Measurements from ENCODE around the gene PDLIM1.

The PDLIM1 gene

DNA sequence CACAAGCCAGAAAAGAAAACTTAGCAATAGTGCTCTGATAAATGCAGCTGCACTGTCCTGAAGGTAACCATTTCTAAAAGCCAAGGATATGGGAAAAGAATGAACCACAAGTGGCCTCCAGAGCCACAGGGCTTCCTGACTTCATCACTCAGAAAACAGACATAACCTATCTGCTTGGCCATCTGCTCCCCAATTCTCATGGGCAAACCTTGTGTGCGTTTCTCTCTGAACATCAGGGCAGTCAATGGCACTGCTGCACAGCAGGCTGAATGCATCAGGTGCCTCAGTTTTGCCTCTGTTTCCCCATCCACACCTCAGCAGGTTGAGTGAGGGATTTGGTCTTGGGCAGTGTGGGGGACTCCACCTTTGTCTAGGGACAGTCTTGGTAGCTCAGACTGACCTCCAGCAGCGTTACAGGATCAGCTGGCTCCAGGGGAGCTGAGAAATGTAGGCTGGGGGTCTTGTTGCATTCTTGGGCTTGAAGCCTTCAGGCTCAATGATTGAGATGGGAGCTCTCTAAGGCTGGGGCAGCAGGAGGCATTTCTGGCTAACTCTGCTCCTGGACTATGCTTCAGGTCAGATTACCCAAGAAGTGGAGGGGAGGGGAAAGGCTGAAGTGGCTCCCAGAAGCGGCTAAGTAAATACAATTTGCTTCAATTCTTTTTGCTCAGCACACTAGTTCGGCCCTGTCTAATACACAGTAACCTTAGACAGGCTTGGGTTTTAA, 23.6 kb upstream of the PDLIM1 start:
- TF ChIP-seq, protein P1, sequence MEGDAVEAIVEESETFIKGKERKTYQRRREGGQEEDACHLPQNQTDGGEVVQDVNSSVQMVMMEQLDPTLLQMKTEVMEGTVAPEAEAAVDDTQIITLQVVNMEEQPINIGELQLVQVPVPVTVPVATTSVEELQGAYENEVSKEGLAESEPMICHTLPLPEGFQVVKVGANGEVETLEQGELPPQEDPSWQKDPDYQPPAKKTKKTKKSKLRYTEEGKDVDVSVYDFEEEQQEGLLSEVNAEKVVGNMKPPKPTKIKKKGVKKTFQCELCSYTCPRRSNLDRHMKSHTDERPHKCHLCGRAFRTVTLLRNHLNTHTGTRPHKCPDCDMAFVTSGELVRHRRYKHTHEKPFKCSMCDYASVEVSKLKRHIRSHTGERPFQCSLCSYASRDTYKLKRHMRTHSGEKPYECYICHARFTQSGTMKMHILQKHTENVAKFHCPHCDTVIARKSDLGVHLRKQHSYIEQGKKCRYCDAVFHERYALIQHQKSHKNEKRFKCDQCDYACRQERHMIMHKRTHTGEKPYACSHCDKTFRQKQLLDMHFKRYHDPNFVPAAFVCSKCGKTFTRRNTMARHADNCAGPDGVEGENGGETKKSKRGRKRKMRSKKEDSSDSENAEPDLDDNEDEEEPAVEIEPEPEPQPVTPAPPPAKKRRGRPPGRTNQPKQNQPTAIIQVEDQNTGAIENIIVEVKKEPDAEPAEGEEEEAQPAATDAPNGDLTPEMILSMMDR (IDR thresholded peaks at IDR 0.05; ENCODE audit: low read depth, low read length), result no peak
- no peak overlapping the region for H3K4me3 ChIP-seq (ENCODE audit: low read depth, low read length)

GRCh38 chr10:95312986-95313495, 22.2 kb upstream of the PDLIM1 start:
- no peak overlapping the region for H3K4me3 ChIP-seq (ENCODE audit: low read depth, low read length)
- TF ChIP-seq, protein P1 (IDR thresholded peaks at IDR 0.05; ENCODE audit: low read depth, low read length), result no peak

GRCh38 chr10:95312257-95312656, 21.5 kb upstream of the PDLIM1 start:
- no peak overlapping the region for H3K4me3 ChIP-seq (ENCODE audit: low read depth, low read length)
- TF ChIP-seq, protein P1 (IDR thresholded peaks at IDR 0.05; ENCODE audit: low read depth, low read length), result no peak

DNA sequence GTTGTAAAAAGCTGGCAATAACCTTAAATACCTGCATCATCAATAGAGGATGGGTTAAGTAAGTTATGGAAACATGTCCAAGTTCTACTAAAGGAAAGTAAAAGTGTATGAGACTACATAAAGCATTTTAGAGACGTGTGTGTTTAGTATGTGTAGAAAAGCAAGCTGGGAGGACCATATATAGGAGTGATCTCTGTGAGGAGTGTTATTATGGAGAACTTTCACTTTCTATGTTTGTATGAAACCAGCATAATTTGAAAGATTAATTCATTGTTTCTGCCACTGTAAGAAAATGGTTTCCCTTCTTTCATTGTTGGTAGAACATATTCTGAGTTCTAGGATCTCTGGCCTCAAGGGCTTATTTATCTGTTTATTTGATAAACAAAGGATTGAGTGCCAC, 19.2 kb upstream of the PDLIM1 start:
- TF ChIP-seq, protein P1 (IDR thresholded peaks at IDR 0.05; ENCODE audit: low read depth, low read length), result no peak

GRCh38 chr10:95308389-95309302, 17.8 kb upstream of the PDLIM1 start:
- TF ChIP-seq, protein P1 (IDR thresholded peaks at IDR 0.05; ENCODE audit: low read depth, low read length), result no peak
- peak overlapping the region; percentile 27 for H3K4me3 ChIP-seq (ENCODE audit: low read depth, low read length)

More for the DNA sequence above, 19.2 kb upstream of the PDLIM1 start:
- no peak overlapping the region for H3K4me3 ChIP-seq (ENCODE audit: low read depth, low read length)

DNA sequence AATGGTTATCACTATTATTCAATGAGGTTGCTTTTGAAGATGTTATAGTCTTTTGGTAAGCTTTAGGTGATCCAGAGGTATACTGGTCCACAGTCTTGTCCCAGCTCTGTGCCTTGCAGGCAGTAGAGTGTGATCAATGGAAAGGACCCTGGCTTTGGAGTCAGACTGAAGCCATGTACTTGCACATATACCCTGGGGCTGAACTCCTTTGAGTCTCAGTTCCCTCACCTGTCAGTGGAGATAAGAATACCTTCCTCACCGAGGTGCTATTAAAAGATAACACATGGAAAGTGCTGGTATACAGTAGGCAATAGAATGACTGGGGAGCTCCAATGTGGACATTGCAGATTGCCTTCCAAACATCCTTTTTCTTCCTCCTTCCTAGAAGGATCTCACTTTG, 16.0 kb upstream of the PDLIM1 start:
- no peak overlapping the region for H3K4me3 ChIP-seq (ENCODE audit: low read depth, low read length)
- TF ChIP-seq, protein P1 (IDR thresholded peaks at IDR 0.05; ENCODE audit: low read depth, low read length), result no peak

- TF ChIP-seq, protein P1 (IDR thresholded peaks at IDR 0.05; ENCODE audit: low read depth, low read length), result no peak
- no peak overlapping the region for H3K4me3 ChIP-seq (ENCODE audit: low read depth, low read length)
Measured at GRCh38 chr10:95306318-95306650, 15.5 kb upstream of the PDLIM1 start.

Data from WI38 (cell line).